ENCODE measurements around the gene SLC22A17.

DNA sequence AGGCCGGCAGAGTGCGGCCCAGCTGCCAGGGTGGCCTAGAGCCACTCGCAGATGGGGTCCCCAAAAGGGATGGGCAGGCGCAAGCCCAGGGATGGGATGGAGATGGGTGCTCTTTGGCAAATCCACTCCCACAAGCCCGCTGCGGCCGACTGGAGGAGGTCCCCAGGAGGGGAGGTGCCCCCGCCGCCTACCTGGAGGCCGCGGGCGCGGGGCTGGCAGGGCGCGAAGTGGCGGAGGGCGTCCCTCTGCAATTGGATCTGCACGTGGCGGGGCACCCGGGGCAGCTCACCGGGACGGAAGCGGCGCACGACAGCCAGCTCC is 50.8 kb downstream of the SLC22A17 start:
- no peak for TF ChIP-seq POLR2A (IDR thresholded peaks at IDR 0.05)
- TF ChIP-seq, protein P1, sequence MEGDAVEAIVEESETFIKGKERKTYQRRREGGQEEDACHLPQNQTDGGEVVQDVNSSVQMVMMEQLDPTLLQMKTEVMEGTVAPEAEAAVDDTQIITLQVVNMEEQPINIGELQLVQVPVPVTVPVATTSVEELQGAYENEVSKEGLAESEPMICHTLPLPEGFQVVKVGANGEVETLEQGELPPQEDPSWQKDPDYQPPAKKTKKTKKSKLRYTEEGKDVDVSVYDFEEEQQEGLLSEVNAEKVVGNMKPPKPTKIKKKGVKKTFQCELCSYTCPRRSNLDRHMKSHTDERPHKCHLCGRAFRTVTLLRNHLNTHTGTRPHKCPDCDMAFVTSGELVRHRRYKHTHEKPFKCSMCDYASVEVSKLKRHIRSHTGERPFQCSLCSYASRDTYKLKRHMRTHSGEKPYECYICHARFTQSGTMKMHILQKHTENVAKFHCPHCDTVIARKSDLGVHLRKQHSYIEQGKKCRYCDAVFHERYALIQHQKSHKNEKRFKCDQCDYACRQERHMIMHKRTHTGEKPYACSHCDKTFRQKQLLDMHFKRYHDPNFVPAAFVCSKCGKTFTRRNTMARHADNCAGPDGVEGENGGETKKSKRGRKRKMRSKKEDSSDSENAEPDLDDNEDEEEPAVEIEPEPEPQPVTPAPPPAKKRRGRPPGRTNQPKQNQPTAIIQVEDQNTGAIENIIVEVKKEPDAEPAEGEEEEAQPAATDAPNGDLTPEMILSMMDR (IDR thresholded peaks at IDR 0.05) = peak in 1 of 3 donors; percentile 18

Measured in lower leg skin (tissue), 3 donors.